Panc1 (cell line): ENCODE data around the gene PHIP. TPM values are rescaled to one million over a fixed set of nuclear protein-coding genes. Genes with fewer than 3 reads are reported as not detected.

Source experiments
- ATAC-seq: fragments of 200-7000 bp; cut with Tn5 transposase; 2 replicates; pipeline ENCODE4 v1.9.1; 2020; ENCODE audit warnings: mild to moderate bottlenecking, moderate library complexity
- BruUV-seq: library from RNA; stranded (reverse); fragments of 400-500 nt; replicated peaks from 2 replicates; lab custom pipeline; 2021; lab: Mats Ljungman, UMichigan
- CTCF ChIA-PET: fragments of 300-600 bp; sonication (Branson Sonifier 250); formaldehyde crosslinking; loops from one replicate; lab custom pipeline; 2022; ENCODE audit warnings: antibody characterized with exemption; lab: Charles Lee
- POLR2A ChIA-PET: fragments of 300-600 bp; sonication (Branson Sonifier 250); formaldehyde crosslinking; loops from one replicate; lab custom pipeline; 2022; ENCODE audit warnings: antibody characterized with exemption; lab: Charles Lee
- DNase-seq: peaks from one replicate; pipeline ENCODE4 v3.0.0-alpha.2; 2010; ENCODE audit warnings: low read depth, low spot score
- H3K27ac ChIP-seq: 2 replicates; pipeline ENCODE4 v1.5.1; 2011; ENCODE audit warnings: mild to moderate bottlenecking, low read length, inconsistent platforms
- H3K27me3 ChIP-seq: fragments of 200-500 bp; sonication (Bioruptor generic); 2 replicates; pipeline ENCODE4 v1.6.0; 2014; ENCODE audit warnings: low read length, inconsistent platforms; ENCODE audit not compliant: control insufficient read depth, insufficient read depth
- H3K36me3 ChIP-seq: fragments of 200-500 bp; sonication (Bioruptor generic); 2 replicates; pipeline ENCODE4 v1.5.1; 2014; ENCODE audit warnings: inconsistent platforms, mild to moderate bottlenecking, low read length, moderate library complexity; ENCODE audit not compliant: control insufficient read depth, insufficient read depth
- H3K4me1 ChIP-seq: 2 replicates; pipeline ENCODE4 v1.5.1; 2011; ENCODE audit warnings: inconsistent platforms, mild to moderate bottlenecking, low read length, moderate library complexity; ENCODE audit not compliant: control insufficient read depth, insufficient read depth
- H3K4me3 ChIP-seq, 2 experiments: 2 replicates each; pipeline ENCODE4 v1.5.1; 2011 to 2012; ENCODE audit warnings: low read depth in 2 of 2, low read length in 2 of 2, mild to moderate bottlenecking in 2 of 2, inconsistent platforms in 1 of 2, moderate library complexity in 1 of 2
- H3K9me3 ChIP-seq: fragments of 200-500 bp; sonication (Bioruptor generic); 2 replicates; pipeline ENCODE4 v1.5.1; 2014; ENCODE audit warnings: low read depth, mild to moderate bottlenecking, inconsistent platforms, low read length, moderate library complexity; ENCODE audit not compliant: control insufficient read depth, insufficient read depth
- POLR2AphosphoS5 ChIP-seq: IDR thresholded peaks from 2 replicates; pipeline ENCODE4 v1.6.1; 2012; ENCODE audit warnings: mild to moderate bottlenecking, low read depth, low read length, moderate library complexity
- SIN3A ChIP-seq: IDR thresholded peaks from 2 replicates; pipeline ENCODE4 v1.6.1; 2012; ENCODE audit warnings: low read depth, mild to moderate bottlenecking, low read length, moderate library complexity, borderline replicate concordance; ENCODE audit not compliant: insufficient read depth
- TCF7L2 ChIP-seq: IDR thresholded peaks from 2 replicates; pipeline ENCODE4 v1.6.1; 2011; ENCODE audit warnings: mild to moderate bottlenecking, low read depth, low read length, inconsistent platforms
- in situ Hi-C: cut with HindIII; loops from 2 replicates; pipeline ENCODE4 v1.10.0; 2016; ENCODE audit warnings: low sequenced_read_pairs, low pct_unique_long_range_greater_than_20kb
- intact Hi-C: fragments of 100-400 bp; cut with micrococcal nuclease; formaldehyde crosslinking; loops from one replicate; pipeline ENCODE4 v1.10.0; 2022; ENCODE audit not compliant: unreplicated experiment
- total RNA-seq: library from RNA; stranded (reverse); gene quantifications from one replicate; pipeline ENCODE4 v1.2.1, GENCODE V29; 2021; ENCODE audit not compliant: unreplicated experiment
- TF ChIP-seq, protein P1 (sequence below): fragments of 450-650 bp; IDR thresholded peaks from 2 replicates; pipeline ENCODE4 v1.5.1; 2017; ENCODE audit warnings: mild to moderate bottlenecking
- TF ChIP-seq, protein P2 (sequence below), 2 experiments: IDR thresholded peaks; 2 replicates each; pipeline ENCODE4 v1.6.1; 2011 to 2012; ENCODE audit warnings: low read depth in 2 of 2, control low read depth in 1 of 2, low read length in 1 of 2, mild to moderate bottlenecking in 1 of 2, moderate library complexity in 1 of 2; ENCODE audit not compliant: insufficient read depth in 1 of 2

Gene PHIP
- total RNA-seq, 1 experiment from 2014 or later: 28.0 TPM

DNA sequence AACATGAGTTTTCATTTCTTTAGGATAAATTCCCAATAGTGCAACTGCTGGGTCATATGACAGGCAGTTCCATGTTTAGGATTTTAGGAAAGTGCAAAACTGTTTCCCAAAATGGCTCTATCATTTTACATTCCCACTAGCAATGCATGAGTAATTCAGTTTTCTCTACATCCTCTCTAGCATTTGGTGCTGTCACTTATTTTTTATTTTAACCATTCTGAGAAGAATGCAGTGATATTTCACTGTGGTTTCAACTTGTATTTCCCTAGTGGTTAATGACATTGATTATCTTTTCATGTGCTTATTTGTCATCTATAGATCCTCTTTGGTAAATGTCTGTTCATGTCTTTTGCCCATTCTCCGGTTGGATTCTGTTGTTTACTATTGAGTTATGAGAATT lies 82.7 kb downstream of the PHIP start:
- no peaks in the 10 kb centered on the region for H3K27me3 ChIP-seq
- POLR2A ChIA-PET: no interaction called here
- H3K27ac ChIP-seq: no peak overlapping the region
- TF ChIP-seq, protein P1, sequence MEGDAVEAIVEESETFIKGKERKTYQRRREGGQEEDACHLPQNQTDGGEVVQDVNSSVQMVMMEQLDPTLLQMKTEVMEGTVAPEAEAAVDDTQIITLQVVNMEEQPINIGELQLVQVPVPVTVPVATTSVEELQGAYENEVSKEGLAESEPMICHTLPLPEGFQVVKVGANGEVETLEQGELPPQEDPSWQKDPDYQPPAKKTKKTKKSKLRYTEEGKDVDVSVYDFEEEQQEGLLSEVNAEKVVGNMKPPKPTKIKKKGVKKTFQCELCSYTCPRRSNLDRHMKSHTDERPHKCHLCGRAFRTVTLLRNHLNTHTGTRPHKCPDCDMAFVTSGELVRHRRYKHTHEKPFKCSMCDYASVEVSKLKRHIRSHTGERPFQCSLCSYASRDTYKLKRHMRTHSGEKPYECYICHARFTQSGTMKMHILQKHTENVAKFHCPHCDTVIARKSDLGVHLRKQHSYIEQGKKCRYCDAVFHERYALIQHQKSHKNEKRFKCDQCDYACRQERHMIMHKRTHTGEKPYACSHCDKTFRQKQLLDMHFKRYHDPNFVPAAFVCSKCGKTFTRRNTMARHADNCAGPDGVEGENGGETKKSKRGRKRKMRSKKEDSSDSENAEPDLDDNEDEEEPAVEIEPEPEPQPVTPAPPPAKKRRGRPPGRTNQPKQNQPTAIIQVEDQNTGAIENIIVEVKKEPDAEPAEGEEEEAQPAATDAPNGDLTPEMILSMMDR: no peak
- TF ChIP-seq, protein P2, sequence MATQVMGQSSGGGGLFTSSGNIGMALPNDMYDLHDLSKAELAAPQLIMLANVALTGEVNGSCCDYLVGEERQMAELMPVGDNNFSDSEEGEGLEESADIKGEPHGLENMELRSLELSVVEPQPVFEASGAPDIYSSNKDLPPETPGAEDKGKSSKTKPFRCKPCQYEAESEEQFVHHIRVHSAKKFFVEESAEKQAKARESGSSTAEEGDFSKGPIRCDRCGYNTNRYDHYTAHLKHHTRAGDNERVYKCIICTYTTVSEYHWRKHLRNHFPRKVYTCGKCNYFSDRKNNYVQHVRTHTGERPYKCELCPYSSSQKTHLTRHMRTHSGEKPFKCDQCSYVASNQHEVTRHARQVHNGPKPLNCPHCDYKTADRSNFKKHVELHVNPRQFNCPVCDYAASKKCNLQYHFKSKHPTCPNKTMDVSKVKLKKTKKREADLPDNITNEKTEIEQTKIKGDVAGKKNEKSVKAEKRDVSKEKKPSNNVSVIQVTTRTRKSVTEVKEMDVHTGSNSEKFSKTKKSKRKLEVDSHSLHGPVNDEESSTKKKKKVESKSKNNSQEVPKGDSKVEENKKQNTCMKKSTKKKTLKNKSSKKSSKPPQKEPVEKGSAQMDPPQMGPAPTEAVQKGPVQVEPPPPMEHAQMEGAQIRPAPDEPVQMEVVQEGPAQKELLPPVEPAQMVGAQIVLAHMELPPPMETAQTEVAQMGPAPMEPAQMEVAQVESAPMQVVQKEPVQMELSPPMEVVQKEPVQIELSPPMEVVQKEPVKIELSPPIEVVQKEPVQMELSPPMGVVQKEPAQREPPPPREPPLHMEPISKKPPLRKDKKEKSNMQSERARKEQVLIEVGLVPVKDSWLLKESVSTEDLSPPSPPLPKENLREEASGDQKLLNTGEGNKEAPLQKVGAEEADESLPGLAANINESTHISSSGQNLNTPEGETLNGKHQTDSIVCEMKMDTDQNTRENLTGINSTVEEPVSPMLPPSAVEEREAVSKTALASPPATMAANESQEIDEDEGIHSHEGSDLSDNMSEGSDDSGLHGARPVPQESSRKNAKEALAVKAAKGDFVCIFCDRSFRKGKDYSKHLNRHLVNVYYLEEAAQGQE (IDR thresholded peaks at IDR 0.05; ENCODE audit: insufficient read depth in 1 of 2, low read depth in 2 of 2, low read length in 1 of 2): no peak
- TF ChIP-seq POLR2AphosphoS5 (no peak), SIN3A (no peak), TCF7L2 (no peak)
- intact Hi-C loops (no loop called here), in situ Hi-C loops (no loop called here)
- DNase-seq: no peak
- no peaks in the 10 kb centered on the region for H3K9me3 ChIP-seq
- BruUV-seq: no TSS peak
- H3K4me1 ChIP-seq: no peaks in the 10 kb centered on the region
- no peak overlapping the region for H3K4me3 ChIP-seq
- H3K36me3 ChIP-seq: peaks cover 57% of the 10 kb centered on the region
- CTCF ChIA-PET: no interaction called here
- ATAC-seq: no peak

DNA sequence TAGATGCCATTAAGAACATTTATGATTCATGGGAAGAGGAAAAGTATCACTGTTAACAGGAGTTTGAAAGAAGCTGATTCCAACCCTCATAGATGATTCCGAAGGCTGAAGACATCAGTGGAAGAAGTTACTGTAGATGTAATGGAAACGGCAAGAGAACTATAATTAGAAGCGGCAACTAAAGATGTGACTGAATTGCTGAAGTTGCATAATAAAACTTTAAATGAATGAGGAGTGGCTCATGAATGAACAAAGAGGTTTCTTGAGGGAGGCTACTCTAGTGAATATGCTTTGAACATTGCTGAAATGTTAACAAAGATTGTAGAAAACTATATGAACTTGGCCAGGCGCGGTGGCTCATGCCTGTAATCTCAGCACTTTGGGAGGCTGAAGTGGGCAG lies 84.1 kb downstream of the PHIP start:
- POLR2A ChIA-PET: no interaction called here
- no peak for DNase-seq
- CTCF ChIA-PET: no interaction called here
- TF ChIP-seq POLR2AphosphoS5: no peak
- TF ChIP-seq, protein P1: no peak
- TF ChIP-seq TCF7L2: no peak
- TF ChIP-seq SIN3A: no peak
- TF ChIP-seq, protein P2 (IDR thresholded peaks at IDR 0.05; ENCODE audit: insufficient read depth in 1 of 2, low read depth in 2 of 2, low read length in 1 of 2): no peak
- no TSS peak for BruUV-seq
- no peak overlapping the region for H3K4me3 ChIP-seq
- in situ Hi-C loops: no loop called here
- intact Hi-C loops: no loop called here
- H3K4me1 ChIP-seq: no peaks in the 10 kb centered on the region
- no peak for ATAC-seq
- H3K9me3 ChIP-seq: no peaks in the 10 kb centered on the region
- no peaks in the 10 kb centered on the region for H3K27me3 ChIP-seq
- H3K27ac ChIP-seq: no peak overlapping the region
- peaks cover 59% of the 10 kb centered on the region for H3K36me3 ChIP-seq
